Activated CD4-positive, CD25-positive, alpha-beta regulatory T cell treated with anti-CD3 and anti-CD28 coated beads, Interleukin-2, amount 50 U/mL, for 16 hours (primary cell): ENCODE data around the gene KAT8.
A peak's percentile ranks its signal among the peaks of the same experiment; 100 is the strongest.
"Not testable (repeated sequence)": the region's sequence is repeated elsewhere in the genome, so short reads cannot be mapped to it uniquely, and the experiment has no call there.

Experiments used
- DNase-seq: peaks from one replicate; pipeline ENCODE4 v3.0.0-alpha.2; 2020; ENCODE audit warnings: low read depth, low spot score

KAT8 gene

DNA sequence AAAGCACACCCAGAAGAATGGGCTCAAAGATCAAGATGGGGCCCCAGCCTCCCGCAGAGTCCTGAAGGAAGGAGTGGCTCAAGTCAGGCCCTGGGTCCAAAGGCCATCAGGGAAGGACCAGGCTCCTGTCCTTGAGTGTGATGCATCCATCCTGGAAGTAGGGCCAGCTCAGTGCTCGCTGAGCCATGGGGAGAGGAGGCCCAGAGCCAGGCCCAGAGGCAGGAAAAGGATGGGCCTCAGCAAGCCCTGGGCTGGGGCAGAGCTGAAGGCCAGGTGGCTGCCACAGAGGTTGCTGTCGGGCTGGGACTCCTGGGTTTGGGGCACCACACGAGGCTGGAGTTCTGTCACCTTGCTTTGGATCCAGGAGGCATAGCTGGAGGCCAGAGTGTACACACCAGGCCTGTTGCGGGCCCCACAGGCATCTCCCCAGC, 14.4 kb downstream of the KAT8 start:
- no peak for DNase-seq

GRCh38 chr16:31132303-31132979, 15.0 kb downstream of the KAT8 start:
- no peak for DNase-seq

- DNase-seq, result no peak
Observed at GRCh38 chr16:31133046-31133501, 15.6 kb downstream of the KAT8 start.

GRCh38 chr16:31134091-31134571, 16.7 kb downstream of the KAT8 start:
- DNase-seq, result no peak

DNA sequence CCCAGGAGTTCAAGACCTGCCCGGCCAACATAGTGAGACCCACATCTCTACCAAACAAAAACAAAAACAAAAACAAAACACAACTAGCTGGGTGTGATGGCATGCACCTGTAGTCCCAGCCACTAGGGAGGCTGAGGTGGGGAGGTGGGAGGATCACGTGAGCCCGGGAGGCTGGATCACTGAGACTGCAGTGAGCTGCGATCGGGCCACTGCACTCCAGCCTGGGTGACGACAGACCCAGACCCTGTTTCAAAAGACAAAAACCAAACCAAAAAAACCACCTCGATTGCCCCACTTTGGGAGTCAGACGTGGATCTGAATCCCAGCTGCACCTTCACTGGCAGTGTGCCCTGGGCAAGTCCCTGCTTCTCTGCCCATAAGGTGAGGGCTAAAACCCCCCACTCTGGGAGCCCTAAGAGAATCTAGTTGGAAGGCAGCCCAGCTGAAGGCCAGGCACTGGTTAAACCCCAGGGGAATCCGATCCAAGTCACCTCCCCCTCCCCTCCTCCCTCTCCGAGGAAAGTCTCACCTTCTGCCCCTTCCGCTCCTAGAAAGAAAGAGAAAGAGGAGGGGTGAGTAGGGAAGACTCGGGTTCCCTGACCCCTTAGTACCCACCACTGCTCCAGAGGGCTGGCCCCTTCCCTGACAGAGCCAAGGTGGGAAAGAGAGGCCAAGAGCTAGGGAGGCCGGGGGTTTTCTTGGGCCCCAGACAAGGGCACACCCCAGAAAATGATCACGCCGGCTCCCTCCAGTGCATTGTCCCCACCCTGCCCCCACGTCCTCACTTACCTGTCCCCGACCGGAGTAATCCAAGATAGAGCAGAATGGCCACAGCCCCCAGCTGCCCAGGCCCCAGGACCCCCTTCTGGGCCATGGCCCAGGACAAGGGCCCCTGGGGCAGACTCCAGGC, 17.4 kb downstream of the KAT8 start:
- DNase-seq, result no peak

DNA sequence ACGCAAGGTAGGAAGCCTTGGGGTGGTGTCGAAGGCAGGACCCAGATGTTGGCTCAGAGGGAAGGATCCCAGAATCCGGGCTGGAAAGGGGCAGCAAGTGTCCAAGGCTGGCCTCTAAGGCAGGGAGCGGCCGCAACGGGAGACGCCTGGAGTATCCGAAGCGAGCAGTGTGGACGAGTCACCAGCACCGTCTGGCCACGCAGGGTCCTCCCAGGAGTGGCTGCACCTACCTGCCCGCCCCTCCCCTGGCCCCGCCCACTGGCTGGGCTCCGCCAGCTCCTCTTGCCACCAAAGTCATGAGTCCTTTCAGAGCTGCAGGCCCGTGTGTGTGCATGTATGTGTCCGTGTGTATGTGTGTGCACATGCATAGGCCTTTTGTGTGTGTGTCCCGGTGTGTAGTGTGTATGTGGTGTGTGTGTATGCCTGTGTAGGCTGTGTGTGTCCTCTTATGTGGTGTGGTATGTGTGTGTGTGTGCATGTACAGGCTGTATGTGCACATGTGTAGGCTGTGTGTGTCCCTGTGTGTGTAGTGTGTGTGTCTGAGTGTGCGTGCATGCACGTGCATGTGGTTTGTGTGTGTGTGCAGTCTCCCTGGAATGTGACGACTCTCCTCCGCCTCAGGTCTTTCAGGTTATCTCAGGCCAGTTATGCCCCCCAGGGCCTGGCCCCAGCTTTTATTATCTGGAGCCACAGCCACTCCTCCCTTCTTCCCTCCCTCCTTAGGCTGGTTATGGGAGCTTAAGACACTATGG, 18.2 kb downstream of the KAT8 start, which contains the start of gene PRSS8:
Gene PRSS8 (minus strand): TSS at position 193 of the 752 bp plus-strand sequence. CDS start 229 bp downstream, outside the sequence.
- no peak for DNase-seq

DNA sequence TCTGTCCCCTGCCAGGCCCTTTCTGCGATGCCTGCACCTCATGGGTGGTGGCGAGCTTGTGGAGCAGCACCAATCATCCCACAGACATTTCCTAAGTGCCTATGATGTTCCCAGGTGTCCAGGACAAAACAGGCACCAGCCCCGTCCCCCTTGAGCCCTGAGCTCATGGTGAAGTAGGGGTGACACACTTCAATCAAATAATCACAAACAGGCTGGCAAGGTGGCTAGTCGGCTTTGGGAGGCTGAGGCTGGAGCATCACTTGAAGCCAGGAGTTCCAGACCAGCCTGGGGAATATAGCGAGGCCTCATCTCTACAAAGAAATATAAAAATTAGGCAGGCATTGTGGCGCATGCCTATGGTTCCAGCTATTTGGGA, 18.8 kb downstream of the KAT8 start:
- no peak for DNase-seq

DNA sequence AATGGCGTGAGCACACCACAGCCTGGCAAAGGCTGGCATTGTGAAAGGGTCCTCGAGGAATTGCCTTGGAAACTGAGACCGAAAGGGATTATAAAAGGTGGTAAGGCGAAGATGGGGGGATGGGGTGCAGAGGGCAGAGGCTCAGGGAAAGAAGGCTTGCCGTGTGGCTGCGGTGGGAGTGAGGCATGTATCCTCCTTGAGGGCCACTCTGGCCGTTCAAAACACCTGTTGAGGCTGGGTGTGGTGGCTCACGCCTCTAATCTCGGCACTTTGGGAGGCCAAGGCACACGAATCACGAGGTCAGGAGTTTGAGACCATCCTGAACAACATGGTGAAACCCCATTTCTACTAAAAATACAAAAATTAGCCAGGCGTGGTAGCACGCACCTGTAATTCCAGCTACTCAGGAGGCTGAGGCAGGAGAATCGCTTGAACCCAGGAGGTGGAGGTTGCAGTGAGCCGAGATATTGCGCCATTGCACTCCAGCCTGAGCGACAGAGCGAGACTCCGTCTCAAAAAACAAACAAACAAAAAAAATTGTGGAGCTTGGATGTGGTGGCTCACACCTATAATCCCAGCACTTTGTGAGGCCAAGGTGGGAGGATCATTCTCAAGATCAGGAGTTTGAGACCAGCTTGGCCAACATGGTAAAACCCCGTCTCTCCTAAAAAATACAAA, 19.5 kb downstream of the KAT8 start:
- not testable (repeated sequence) for DNase-seq

DNA sequence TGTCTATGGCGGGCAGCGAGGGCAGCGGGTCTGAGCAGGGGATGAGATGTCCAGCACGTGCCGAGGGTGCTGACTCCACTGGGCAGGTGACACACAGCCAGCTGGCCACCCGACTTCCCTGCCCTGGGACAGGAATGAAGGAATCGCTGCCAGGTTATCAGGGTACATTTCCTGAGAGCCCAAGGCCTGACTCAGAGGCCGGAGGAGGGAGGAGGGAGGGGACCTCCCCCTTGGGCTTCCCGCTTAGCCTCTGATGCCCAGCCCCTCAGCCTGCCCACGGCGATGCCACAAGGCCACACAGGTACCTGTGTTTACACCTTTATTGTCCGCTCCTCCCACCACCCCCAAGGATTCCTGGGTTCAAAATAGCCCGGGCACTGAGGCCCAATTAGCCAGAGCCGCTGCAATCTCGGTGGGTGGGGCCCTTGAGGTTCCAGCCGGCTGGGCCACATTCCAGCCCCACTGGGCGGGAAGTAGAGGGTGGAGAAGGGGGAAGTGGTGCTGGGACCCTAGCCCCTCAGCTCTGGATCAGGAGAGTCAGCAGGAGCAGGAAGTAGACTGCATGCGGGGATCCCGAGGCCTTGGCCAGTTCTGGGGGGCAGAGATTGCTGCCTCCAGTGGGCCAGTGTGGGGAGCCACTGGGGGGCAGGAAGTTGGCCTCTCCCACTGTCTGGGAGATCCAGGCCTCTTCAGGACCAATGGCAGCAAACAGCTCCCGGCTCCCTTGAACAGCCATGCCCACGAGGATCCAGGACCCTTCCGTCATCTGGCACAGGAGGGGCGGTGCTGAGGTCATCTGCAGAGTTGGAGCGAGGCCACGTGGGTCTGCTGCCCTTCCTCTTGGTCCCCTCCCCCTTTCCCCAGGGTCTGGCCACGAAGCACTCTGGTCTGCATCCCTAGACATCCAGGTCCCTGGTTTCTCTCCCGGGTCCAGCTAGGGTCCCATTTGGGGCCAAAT, 21.4 kb downstream of the KAT8 start:
- DNase-seq, result no peak

DNA sequence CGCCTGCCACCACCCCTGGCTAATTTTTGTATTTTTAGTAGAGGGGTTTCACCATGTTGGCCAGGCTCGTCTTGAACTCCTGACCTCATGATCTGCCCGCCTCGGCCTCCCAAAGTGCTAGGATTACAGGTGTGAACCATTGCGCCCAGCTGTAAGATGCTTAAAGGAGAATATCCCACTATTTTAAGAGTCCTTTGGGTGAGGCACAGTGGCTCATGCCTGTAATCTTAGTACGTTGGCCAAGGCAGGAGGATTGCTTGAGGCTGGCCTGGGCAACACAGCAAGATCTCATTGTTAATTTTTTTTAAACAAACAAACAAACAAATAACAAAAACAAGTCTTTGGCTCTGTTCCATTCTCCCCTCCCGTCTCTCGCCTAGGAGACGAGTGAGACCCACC, 23.6 kb downstream of the KAT8 start:
- DNase-seq, result not testable (repeated sequence)

GRCh38 chr16:31141489-31142108, 24.1 kb downstream of the KAT8 start:
- no peak for DNase-seq

DNA sequence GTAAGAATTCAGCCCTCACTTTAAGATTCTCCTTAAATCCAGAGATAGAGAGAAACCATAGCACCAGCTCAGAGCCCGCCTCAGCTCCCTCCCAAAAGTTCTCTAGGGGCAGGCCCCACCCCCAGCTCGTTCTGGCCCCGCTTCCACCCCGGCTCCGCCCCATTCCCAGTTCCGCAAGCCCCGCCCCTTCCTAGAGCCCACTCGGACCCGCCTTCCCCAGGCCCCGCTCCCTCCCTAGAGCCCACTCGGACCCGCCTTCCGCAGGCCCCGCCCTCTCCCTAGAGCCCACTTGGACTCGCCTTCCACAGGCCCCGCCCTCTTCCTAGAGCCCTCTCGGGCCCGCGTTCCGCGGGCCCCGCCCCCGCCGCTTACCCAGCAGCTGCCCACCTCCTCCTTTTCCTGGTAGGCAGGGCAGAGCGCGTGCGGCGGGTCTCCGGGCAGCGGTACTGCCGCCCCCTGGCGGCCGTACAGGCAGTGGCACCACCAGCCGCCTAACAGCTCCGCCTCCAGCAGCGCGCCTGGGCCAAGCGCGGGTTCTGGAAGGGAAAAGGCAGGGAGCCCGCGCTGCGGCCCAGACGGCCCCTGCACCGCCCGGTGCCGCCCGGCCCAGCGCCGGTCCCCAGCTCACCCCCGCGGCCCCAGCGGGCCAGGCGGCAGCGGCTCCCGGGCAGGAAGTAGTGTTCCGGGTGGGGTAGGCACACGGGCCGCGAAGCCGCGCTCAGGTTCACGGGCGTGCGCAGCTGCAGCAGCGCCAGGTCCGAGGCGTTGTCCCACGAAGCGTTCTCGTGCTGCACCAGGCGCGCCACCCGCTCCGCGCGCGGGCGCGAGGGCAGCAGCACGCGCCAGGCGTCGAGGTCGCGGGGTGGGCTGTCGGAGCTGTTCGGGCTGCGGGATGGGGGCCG, 24.9 kb downstream of the KAT8 start:
- peak; percentile 89 for DNase-seq

- no peak for DNase-seq
Observed at GRCh38 chr16:31143011-31143693, 25.7 kb downstream of the KAT8 start.

- no peak for DNase-seq
Observed at GRCh38 chr16:31143694-31144148, 26.3 kb downstream of the KAT8 start.

GRCh38 chr16:31144418-31144817, 27.0 kb downstream of the KAT8 start:
- DNase-seq, result not testable (repeated sequence)

DNA sequence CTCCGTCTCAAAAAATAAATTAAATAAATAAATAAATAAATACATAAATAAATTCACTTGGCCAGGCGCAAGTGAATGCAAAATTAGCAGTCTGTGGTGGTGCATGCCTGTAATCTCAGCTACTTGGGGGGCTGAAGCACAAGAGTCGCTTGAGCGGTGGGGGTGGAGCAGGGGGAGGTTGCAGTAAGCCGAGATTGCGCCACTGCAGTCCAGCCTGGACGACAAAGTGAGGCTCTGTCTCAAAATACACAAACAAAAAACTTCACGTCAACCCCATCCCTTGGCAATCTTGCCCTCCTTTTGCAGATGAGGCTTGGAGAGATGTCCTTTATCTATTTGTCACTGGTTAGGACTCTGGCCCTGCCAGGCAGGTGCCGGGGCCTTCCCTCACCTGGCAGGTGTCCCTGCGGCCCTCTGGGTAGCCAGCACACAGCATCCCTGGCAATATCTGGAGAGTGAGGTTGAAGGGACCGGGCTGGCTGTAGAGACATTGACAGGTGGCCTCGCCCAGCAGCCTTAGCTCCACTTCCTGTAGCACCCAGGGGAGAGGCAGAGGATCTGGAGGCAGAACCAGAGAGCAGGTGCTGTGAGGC, 28.0 kb downstream of the KAT8 start:
- DNase-seq, result no peak

DNA sequence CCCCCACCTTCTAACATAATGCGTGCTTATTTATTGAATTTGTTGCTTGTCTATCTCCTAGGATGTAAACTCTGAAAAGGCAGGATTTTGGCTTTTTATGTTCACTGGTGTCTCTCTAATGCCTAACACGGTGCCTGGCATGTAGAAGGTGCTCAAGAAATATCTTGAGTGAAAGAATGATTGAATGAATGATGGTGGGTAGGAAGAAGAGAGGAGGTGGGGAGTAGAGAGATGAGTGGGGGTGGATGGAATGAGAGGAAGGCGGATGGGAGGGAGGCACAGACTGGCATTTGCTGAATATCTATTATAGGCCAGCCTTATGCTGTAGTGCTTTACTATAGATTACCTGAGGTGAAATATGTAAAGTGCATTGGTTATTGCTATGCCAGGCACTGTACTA, 30.1 kb downstream of the KAT8 start:
- DNase-seq, result no peak
